Endothelial cell (in vitro differentiated cells): ENCODE results near the gene CYP26C1. TPM values are rescaled to one million over a fixed set of nuclear protein-coding genes. Genes with fewer than 3 reads are reported as not detected.

Experiments used
- DNase-seq: peaks from one replicate; pipeline ENCODE4 v3.0.0; 2021; ENCODE audit warnings: low spot score
- H3K27ac Mint-ChIP-seq: one replicate; pipeline ENCODE4 v1.8.0; 2021; ENCODE audit warnings: mixed read lengths, inconsistent platforms; ENCODE audit not compliant: unreplicated experiment
- H3K27me3 Mint-ChIP-seq: one replicate; pipeline ENCODE4 v1.8.0; 2021; ENCODE audit warnings: mild to moderate bottlenecking, moderate library complexity, mixed read lengths, inconsistent platforms; ENCODE audit not compliant: unreplicated experiment
- H3K36me3 Mint-ChIP-seq: one replicate; pipeline ENCODE4 v1.8.0; 2021; ENCODE audit warnings: mild to moderate bottlenecking, low read depth, mixed read lengths, inconsistent platforms; ENCODE audit not compliant: unreplicated experiment
- H3K4me1 Mint-ChIP-seq: one replicate; pipeline ENCODE4 v1.8.0; 2021; ENCODE audit warnings: mild to moderate bottlenecking, mixed read lengths, inconsistent platforms; ENCODE audit not compliant: unreplicated experiment
- H3K4me3 Mint-ChIP-seq: one replicate; pipeline ENCODE4 v1.8.0; 2021; ENCODE audit warnings: mild to moderate bottlenecking, mixed read lengths, inconsistent platforms; ENCODE audit not compliant: unreplicated experiment
- H3K9me3 Mint-ChIP-seq: one replicate; pipeline ENCODE4 v1.8.0; 2021; ENCODE audit warnings: mixed read lengths, inconsistent platforms; ENCODE audit not compliant: unreplicated experiment
- CTCF ChIP-seq: fragments of 200-600 bp; sonication (generic); IDR thresholded peaks from one replicate; pipeline ENCODE4 v1.5.0; 2021; ENCODE audit warnings: antibody characterized with exemption; ENCODE audit not compliant: unreplicated experiment
- total RNA-seq: library from RNA; stranded (reverse); fragmentation: NEBNext Ultra II Directional; extraction: Animal tissue kit (Norgen Biotek cat#: 25700); gene quantifications from one replicate; pipeline ENCODE4 v1.2.1, GENCODE V29; 2021; ENCODE audit not compliant: unreplicated experiment

CYP26C1 gene
- total RNA-seq, 1 donor from 2014 or later = 0.31 TPM

- H3K9me3 Mint-ChIP-seq = no peaks in the 10 kb centered on the region
- TF ChIP-seq CTCF = no peak
- peaks cover 2% of the 10 kb centered on the region for H3K27me3 Mint-ChIP-seq
- no peak for DNase-seq
- peaks cover 18% of the 10 kb centered on the region for H3K36me3 Mint-ChIP-seq
- peaks cover 3% of the 10 kb centered on the region for H3K4me1 Mint-ChIP-seq
- H3K4me3 Mint-ChIP-seq = no peak overlapping the region
- no peak overlapping the region for H3K27ac Mint-ChIP-seq
These were observed 33.1 kb upstream of the CYP26C1 start for GRCh38 chr10:93027508-93027907.

- no peaks in the 10 kb centered on the region for H3K9me3 Mint-ChIP-seq
- peaks cover 4% of the 10 kb centered on the region for H3K4me1 Mint-ChIP-seq
- H3K27me3 Mint-ChIP-seq = peaks cover 2% of the 10 kb centered on the region
- no peak for DNase-seq
- H3K4me3 Mint-ChIP-seq = no peak overlapping the region
- no peak overlapping the region for H3K27ac Mint-ChIP-seq
- no peak for TF ChIP-seq CTCF
- H3K36me3 Mint-ChIP-seq = peaks cover 18% of the 10 kb centered on the region
These were observed 31.7 kb upstream of the CYP26C1 start for GRCh38 chr10:93028883-93029282.

- H3K4me1 Mint-ChIP-seq = peaks cover 4% of the 10 kb centered on the region
- no peak for DNase-seq
- H3K36me3 Mint-ChIP-seq = peaks cover 18% of the 10 kb centered on the region
- no peak overlapping the region for H3K27ac Mint-ChIP-seq
- H3K27me3 Mint-ChIP-seq = no peaks in the 10 kb centered on the region
- no peak overlapping the region for H3K4me3 Mint-ChIP-seq
- no peak for TF ChIP-seq CTCF
- no peaks in the 10 kb centered on the region for H3K9me3 Mint-ChIP-seq
These were observed 30.2 kb upstream of the CYP26C1 start for GRCh38 chr10:93030409-93030808.

GRCh38 chr10:93032105-93032808, 28.3 kb upstream of the CYP26C1 start:
- no peak for TF ChIP-seq CTCF
- no peaks in the 10 kb centered on the region for H3K27me3 Mint-ChIP-seq
- peaks cover 4% of the 10 kb centered on the region for H3K4me1 Mint-ChIP-seq
- H3K4me3 Mint-ChIP-seq = no peak overlapping the region
- no peak for DNase-seq
- H3K27ac Mint-ChIP-seq = no peak overlapping the region
- H3K36me3 Mint-ChIP-seq = peaks cover 7% of the 10 kb centered on the region
- no peaks in the 10 kb centered on the region for H3K9me3 Mint-ChIP-seq

GRCh38 chr10:93032809-93033137, 27.8 kb upstream of the CYP26C1 start:
- Mint-ChIP-seq H3K27ac (no peak overlapping the region), H3K4me3 (no peak overlapping the region), H3K27me3 (no peaks in the 10 kb centered on the region), H3K36me3 (peaks cover 1% of the 10 kb centered on the region), H3K9me3 (no peaks in the 10 kb centered on the region), H3K4me1 (peaks cover 4% of the 10 kb centered on the region)
- TF ChIP-seq CTCF = no peak
- DNase-seq = no peak
